MV-4-11 (cell line): Measurements from ENCODE around the gene HAPLN1.

ENCODE experiments used
- DNase-seq: peaks from one replicate; lab custom pipeline; 2025; lab: John Stamatoyannopoulos, UW

The HAPLN1 gene

DNA sequence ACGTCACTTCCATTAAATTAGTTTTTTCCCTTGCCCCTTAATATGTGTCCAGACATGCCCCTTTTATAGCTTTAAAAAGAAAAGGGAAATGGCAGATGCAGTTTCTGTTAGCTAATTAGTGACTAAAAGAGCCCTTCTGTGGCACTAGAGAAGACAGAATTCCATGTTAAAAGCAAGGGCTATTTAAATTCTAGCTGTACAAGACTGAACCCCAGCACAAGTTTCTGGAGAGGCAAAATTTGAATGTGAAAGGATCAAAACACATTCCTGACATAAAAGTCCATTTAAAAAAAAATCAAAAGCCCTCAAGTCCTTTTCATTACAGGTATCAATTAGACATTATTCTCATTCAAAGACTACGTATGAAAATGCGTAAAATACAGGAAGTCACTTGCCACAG, 78.7 kb downstream of the HAPLN1 start:
- no peak for DNase-seq

DNA sequence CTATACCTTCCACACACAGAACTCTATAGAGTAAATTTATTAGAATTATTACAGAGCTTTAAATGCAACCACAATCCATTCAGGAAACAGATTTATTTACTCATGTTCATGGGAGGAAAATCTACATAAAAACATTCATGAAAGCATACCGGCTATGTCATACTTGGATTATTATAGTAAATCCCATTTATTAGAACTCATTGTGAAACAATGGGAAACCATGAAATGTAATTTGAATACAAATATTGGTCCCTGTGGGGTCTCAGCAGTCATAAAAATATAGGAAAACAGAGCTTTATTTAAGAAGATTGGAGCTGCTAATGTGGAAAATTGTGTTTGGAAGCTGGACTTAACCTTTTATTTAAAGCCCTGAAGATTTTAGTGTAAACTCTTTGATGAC, 80.7 kb downstream of the HAPLN1 start:
- DNase-seq: no peak

DNA sequence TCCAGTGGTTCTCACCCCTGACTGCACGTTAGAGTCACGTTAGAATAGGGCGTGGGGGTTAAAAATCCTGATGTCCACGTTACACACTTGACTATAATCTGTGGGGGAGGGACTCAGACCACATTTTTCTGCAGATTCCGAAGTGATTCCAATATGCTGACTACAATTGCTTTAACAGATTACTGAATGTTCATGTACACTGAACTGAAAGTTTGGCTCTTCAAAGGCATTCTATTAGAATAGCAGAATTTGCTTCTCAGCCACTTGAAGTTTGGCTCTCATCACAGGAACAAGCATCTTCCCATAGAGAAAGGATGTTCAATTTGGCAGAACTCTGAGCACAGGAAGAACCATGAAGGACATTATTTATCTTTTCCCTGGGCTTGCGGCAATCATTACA, 84.5 kb downstream of the HAPLN1 start:
- DNase-seq: no peak

DNA sequence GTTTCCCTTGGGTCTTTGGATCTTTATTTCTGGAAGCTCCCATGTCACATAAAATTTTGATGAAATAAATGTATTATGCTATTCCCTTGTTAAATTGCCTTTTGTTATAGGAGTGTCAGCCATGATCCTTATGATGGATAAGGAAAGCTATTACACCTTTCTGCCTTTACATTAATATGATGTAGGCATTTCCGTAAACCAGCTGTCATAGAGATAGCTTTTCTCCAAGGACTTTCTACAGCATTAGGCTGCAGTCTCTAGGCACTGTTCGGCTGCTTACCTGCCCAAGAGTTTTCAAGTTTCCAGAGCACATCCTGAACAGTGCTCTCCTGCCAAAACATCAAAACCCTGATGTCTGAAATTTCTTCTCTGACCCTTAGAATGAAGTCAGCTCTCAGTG, 87.4 kb downstream of the HAPLN1 start:
- no peak for DNase-seq

DNA sequence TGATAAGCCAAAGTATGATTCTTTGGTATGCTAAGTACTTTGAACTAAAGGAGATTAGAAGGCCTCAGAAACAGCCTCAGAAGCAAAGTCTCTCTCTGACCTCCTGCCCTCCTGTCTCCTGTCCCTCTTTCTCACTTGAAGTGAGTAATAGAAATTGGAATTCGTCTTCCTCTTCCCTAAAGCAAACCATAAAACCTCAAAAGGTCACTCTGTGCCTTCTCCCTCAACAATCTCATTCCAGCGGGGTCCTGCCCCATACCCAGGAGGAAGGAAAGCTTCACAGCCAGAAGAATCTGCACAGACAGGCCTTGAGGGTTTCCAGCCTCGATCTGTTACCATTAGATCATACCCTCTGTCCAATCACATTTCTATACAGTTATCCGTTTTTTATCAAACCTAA, 87.8 kb downstream of the HAPLN1 start:
- no peak for DNase-seq

DNA sequence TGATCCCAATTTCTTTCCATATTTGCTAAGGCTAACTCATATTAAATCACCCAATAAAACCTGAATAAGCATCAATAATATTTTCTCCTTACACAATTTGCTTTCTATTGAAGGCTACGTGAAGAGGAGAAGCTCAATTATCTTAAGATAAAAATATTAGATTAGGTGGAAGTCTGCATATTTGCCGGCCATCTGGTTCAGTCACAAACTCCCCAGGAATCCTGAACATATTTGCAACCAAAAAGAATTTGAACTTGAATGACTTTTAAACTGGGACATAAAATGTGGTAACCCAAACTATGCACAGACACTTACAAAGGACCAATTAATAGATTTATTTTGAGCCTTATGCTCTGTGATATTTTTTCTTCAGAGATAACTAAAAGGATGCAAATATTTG, 92.3 kb downstream of the HAPLN1 start:
- DNase-seq: no peak

DNA sequence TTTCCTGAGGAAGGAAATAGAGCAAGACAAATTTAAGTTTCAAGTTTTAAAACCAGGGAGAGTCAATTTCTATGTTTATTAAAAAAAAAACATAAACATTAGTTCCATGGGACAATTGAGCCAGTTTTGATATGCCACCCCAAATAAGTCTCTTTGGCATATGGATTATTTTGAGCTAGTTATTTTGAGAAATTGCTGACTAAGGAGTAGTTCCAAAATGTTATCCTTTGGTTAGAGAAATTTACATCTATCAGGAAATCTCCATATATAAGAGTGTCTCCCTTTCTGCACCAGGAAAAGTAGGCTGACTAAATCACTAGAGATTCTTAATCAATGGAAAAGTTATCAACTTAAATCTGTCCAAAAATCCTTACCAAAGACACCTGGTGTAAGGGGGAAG, 105.8 kb downstream of the HAPLN1 start:
- no peak for DNase-seq

DNA sequence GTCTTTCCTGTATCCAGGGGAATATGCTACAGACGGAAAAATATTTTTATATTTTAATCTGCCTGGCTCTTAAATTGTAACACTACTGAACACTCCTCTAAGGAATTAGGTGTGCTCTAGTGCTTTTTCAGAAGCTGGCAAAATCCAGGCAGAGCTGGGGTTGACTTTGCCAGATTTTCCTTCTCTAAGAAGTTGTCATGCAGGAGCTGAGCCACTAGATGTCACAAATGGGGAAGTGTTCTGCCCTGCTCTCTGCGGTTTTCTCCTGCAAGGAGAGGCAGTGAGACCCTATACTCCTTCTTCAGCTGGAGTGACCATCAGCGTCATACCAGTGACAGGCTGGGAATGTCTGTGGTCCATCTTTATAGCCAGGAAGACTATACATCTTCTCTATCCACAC, 112.5 kb downstream of the HAPLN1 start:
- peak; percentile 50 for DNase-seq

DNA sequence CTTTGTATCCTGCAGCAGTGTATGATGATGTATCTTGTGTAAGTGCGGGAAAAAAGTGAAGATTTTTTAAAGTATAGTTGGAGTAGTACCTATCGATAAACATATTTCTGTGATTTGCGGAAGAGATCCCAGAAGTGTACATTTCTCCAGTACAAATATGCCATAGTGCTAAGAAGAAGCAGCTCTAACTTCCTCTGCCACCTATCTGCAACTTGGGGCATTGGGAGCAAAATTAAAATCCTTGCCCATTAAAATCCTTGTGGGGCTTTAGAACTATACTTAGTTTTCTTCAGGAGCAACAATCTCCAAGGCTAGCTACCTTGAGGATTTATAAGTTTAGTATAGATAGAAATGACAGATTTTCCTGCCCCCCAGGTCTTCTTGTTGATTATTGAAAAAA, 125.4 kb downstream of the HAPLN1 start:
- no peak for DNase-seq

DNA sequence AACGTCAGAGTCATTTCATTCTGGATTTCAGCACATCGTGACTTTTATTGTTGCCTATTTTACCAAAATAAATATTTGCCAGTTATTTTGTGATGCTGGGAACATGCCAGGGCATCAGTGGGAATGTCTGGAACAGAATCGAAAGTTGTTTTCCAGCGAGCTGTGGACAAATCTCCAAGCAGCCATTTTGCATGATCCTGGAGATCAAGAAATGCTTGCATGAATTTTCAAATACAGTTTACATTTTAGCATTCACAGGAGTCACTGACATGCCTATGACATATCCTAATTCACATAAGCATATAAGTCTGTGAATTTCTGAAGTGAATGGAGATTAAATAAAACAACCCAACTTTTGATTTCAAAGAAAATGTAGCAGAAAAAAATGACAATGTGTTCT, 129.7 kb downstream of the HAPLN1 start:
- no peak for DNase-seq

DNA sequence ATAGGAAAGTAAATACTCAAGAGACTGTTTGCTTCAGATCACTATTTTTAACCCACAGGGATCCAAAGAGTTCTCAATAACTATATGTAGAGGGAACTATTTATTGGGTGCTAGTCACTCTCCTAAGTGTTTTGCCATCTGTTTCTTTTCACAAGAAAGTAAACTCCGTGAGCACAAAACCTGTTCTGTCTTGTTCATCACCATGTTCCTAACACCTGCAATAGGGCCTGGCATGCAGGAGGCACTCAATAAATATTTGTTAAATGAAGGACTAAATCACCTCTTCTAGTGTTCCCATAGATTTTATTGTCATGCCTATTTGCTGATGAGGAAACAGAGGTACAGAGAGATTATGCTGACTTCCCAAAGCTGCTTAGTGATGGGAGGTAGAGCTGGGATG, 130.9 kb downstream of the HAPLN1 start:
- no peak for DNase-seq
